Large intestine (tissue), 3 donors: ENCODE measurements around the gene DNAH9. TPM values are rescaled to one million over a fixed set of nuclear protein-coding genes. Genes with fewer than 3 reads are reported as not detected.

Experiments used
- DNase-seq, 2 donors: peaks; one replicate each; pipeline versions ENCODE4 v3.0.0 to v3.0.0-alpha.2; 2013
- H3K27ac ChIP-seq: one replicate; pipeline ENCODE4 v1.5.1; 2013; ENCODE audit warnings: low read length
- H3K27me3 ChIP-seq: 2 replicates; pipeline ENCODE4 v1.6.1; 2013; ENCODE audit warnings: low read length; ENCODE audit not compliant: control insufficient read depth, insufficient read depth
- H3K36me3 ChIP-seq: 2 replicates; pipeline ENCODE4 v1.6.1; 2013; ENCODE audit warnings: low read length; ENCODE audit not compliant: control insufficient read depth, insufficient read depth
- H3K4me1 ChIP-seq: one replicate; pipeline ENCODE4 v1.6.1; 2013; ENCODE audit warnings: low read length; ENCODE audit not compliant: control insufficient read depth, insufficient read depth
- H3K4me3 ChIP-seq: one replicate; pipeline ENCODE4 v1.5.1; 2013; ENCODE audit warnings: low read length
- H3K9me3 ChIP-seq: one replicate; pipeline ENCODE4 v1.6.1; 2013; ENCODE audit warnings: mild to moderate bottlenecking, low read depth, low read length, moderate library complexity; ENCODE audit not compliant: control insufficient read depth
- WGBS: methylation state at CpG from one replicate; pipeline ENCODE4 v1.1.5; 2013; ENCODE audit warnings: low lambda C conversion rate; ENCODE audit not compliant: insufficient coverage; 5-methylcytosine and 5-hydroxymethylcytosine counted together
- polyA plus RNA-seq: library from polyadenylated mRNA; unstranded; fragments of 120-200 nt; gene quantifications from one replicate; pipeline ENCODE4 v1.2.1, GENCODE V29; 2013

The DNAH9 gene
- polyA plus RNA-seq, 1 donor: 0.28 TPM

DNA sequence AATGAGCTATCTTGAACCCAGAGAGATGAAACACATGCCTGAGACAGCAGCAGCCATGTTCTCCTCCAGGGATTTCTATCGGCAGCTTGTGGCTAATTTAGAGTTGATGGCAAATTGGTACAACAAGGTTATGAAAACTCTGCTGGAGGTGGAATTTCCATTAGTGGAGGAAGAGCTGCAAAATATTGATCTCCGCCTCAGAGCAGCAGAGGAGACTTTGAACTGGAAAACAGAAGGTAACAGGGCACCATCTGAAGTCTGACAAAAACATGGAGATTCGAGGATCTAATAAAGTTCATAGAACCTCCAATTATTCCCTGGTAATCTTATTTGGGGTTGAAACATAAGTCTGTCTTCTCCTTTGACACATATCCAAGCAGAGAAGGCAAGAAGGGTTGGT lies 52.8 kb downstream of the DNAH9 start:
- Histone ChIP-seq H3K4me3 (no peak overlapping the region), H3K27me3 (no peaks in the 10 kb centered on the region), H3K4me1 (no peaks in the 10 kb centered on the region), H3K27ac (no peak overlapping the region), H3K9me3 (no peaks in the 10 kb centered on the region), H3K36me3 (no peaks in the 10 kb centered on the region)
- no peak for DNase-seq
- 100% methylated on average over 2 of the region's 3 CpGs for WGBS

DNA sequence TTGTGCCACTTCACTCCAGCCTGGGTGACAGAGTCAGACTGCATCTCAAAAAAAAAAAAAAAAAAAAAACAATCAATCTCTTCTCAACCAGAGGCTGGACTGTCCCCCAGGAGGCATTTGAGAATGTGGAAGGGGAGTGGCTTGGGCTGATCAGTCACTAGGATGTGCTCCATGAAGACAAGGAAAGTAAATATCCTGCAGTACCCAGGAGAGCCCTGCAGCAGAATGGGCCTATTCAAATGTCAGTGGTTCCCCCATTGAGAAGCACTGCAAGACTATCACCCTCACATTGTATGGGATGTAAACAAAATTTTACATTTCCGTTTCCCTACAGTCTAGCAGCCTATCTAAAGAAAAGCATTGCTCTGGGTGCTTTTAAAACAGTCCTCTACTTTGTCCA lies 70.3 kb downstream of the DNAH9 start:
- H3K27me3 ChIP-seq: no peaks in the 10 kb centered on the region
- H3K4me3 ChIP-seq: no peak overlapping the region
- 33% methylated on average over 1 of the region's 1 CpG for WGBS
- no peak for DNase-seq
- peaks cover 2% of the 10 kb centered on the region for H3K9me3 ChIP-seq
- no peaks in the 10 kb centered on the region for H3K36me3 ChIP-seq
- no peak overlapping the region for H3K27ac ChIP-seq
- H3K4me1 ChIP-seq: no peaks in the 10 kb centered on the region

DNA sequence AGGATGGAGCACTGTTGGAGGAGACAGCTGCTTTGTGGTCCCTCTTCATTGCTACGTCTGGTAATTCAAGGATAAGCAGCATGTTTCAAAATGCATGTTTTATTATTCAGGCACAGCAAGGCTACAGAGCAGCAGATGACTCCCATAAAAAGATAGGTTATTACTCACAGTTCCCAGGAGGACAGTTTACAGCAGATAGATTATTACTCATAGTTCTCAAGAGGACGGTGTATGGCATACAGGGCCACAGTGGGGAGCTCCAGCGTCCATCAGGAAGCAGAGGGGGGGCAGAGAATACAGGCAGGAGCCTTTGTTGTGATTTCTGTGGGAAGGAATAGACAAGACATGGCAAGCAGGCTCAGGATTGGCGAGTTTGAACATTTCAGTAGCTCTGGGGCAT lies 72.9 kb downstream of the DNAH9 start:
- DNase-seq: no peak
- WGBS: no CpG with 5 or more reads among the region's 4 CpGs
- Histone ChIP-seq H3K27ac (no peak overlapping the region), H3K9me3 (no peaks in the 10 kb centered on the region), H3K36me3 (no peaks in the 10 kb centered on the region), H3K4me1 (no peaks in the 10 kb centered on the region), H3K4me3 (no peak overlapping the region), H3K27me3 (no peaks in the 10 kb centered on the region)

DNA sequence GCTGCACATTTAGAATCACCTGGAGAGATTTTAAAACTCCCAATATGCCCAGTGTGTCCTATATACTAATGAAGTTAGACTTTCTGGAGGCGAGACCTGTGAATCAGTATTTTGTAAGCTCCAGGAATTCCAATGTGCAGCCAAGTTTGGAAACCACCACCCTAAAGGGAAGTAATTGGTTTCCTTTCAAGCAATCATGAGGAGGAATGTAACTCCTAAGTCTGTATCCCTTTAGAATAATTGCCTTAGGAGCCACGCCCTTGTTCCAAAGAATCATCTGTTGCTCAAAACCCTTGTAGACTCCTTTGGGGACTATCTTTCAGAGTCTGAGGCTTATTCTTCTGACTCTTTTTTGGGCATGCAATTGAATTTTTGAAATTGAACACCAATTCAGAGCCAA lies 84.4 kb downstream of the DNAH9 start:
- H3K9me3 ChIP-seq: no peaks in the 10 kb centered on the region
- no peak for DNase-seq
- H3K4me3 ChIP-seq: no peak overlapping the region
- H3K4me1 ChIP-seq: no peaks in the 10 kb centered on the region
- no CpG with 5 or more reads among the region's 2 CpGs for WGBS
- H3K27me3 ChIP-seq: no peaks in the 10 kb centered on the region
- no peaks in the 10 kb centered on the region for H3K36me3 ChIP-seq
- no peak overlapping the region for H3K27ac ChIP-seq

DNA sequence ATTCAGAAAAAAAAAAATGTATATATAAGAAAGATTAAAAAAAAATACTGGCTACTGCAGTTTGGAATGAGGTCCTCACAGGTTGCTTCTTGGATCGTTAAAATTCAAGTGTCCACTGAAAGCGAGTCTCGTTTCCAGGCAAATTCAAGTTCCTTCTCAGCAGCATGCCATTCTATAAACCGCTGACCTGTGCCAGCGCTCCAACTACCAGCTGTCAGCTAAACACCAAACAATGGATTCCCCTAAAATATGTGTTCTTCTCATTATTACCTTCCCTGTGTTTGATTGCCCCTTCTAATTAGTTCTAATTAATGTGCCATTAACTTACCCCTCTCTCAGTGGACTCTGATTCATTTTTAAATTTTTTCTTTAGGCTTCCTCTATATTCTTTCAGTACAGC lies 92.4 kb downstream of the DNAH9 start:
- H3K4me1 ChIP-seq: no peaks in the 10 kb centered on the region
- H3K4me3 ChIP-seq: no peak overlapping the region
- no peak overlapping the region for H3K27ac ChIP-seq
- DNase-seq: no peak
- WGBS: 100% methylated on average over 1 of the region's 5 CpGs
- H3K36me3 ChIP-seq: no peaks in the 10 kb centered on the region
- H3K9me3 ChIP-seq: no peaks in the 10 kb centered on the region
- H3K27me3 ChIP-seq: no peaks in the 10 kb centered on the region

- no peaks in the 10 kb centered on the region for H3K27me3 ChIP-seq
- H3K9me3 ChIP-seq: no peaks in the 10 kb centered on the region
- H3K4me1 ChIP-seq: no peaks in the 10 kb centered on the region
- DNase-seq: no peak
- H3K4me3 ChIP-seq: no peak overlapping the region
- 90% methylated on average over 2 of the region's 9 CpGs for WGBS
- no peaks in the 10 kb centered on the region for H3K36me3 ChIP-seq
- H3K27ac ChIP-seq: no peak overlapping the region
Observed at GRCh38 chr17:11692688-11693087, 94.4 kb downstream of the DNAH9 start.

- Histone ChIP-seq H3K4me3 (no peak overlapping the region), H3K27me3 (no peaks in the 10 kb centered on the region), H3K4me1 (no peaks in the 10 kb centered on the region), H3K9me3 (no peaks in the 10 kb centered on the region), H3K36me3 (no peaks in the 10 kb centered on the region), H3K27ac (no peak overlapping the region)
- WGBS: 100% methylated on average over 2 of the region's 11 CpGs
- DNase-seq: no peak
Observed at GRCh38 chr17:11693284-11693683, 95.0 kb downstream of the DNAH9 start.

GRCh38 chr17:11700668-11701067 lies 102.4 kb downstream of the DNAH9 start:
- H3K27me3 ChIP-seq: no peaks in the 10 kb centered on the region
- no peaks in the 10 kb centered on the region for H3K9me3 ChIP-seq
- peaks cover 3% of the 10 kb centered on the region for H3K4me1 ChIP-seq
- DNase-seq: no peak
- H3K36me3 ChIP-seq: no peaks in the 10 kb centered on the region
- no peak overlapping the region for H3K4me3 ChIP-seq
- 60% methylated on average over 1 of the region's 3 CpGs for WGBS
- no peak overlapping the region for H3K27ac ChIP-seq

DNA sequence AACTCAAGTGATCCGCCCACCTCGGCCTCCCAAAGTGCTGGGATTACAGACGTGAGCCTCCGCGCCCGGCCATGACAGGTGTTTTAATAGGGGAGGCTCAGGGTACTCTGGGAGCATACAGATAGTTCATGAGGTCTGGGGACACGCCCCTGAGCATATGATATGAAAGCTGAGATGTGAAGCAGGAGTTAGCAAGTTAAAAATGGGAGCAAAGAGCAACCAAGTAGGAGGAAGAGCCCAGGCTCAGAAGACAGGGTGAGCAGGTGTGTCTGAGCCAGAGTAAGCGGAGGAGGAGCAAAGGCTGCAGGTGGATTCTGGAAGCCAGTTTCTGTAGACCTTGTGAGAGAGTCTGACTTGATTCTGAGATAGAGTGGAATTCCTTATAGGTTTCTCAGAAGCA lies 103.6 kb downstream of the DNAH9 start:
- peak; percentile 52 to 69 for DNase-seq
- 83% methylated on average over 1 of the region's 8 CpGs for WGBS

DNA sequence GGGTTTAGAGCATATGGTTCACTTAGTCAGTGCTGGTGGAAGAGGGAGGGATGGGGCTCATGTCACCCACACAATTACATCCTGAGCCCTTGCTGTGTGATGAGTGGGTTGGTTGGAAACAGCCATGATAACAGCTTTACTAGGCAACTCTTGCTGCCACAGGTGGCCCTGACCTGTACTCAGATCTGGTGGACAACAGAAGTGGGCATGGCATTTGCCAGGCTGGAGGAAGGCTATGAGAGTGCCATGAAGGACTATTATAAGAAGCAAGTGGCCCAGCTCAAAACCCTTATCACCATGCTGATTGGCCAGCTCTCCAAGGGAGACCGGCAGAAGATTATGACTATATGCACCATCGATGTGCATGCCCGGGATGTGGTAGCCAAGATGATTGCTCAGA lies 105.8 kb downstream of the DNAH9 start:
- no CpG with 5 or more reads among the region's 3 CpGs for WGBS
- Histone ChIP-seq H3K36me3 (no peaks in the 10 kb centered on the region), H3K4me1 (peaks cover 3% of the 10 kb centered on the region), H3K9me3 (no peaks in the 10 kb centered on the region), H3K27ac (no peak overlapping the region), H3K4me3 (no peak overlapping the region), H3K27me3 (no peaks in the 10 kb centered on the region)
- DNase-seq: no peak

More for the DNA sequence above, 103.6 kb downstream of the DNAH9 start:
- Histone ChIP-seq H3K27ac (no peak overlapping the region), H3K4me3 (no peak overlapping the region), H3K36me3 (no peaks in the 10 kb centered on the region), H3K27me3 (no peaks in the 10 kb centered on the region), H3K4me1 (peaks cover 3% of the 10 kb centered on the region), H3K9me3 (no peaks in the 10 kb centered on the region)

GRCh38 chr17:11705111-11705510 lies 106.8 kb downstream of the DNAH9 start:
- Histone ChIP-seq H3K27me3 (no peaks in the 10 kb centered on the region), H3K27ac (peak overlapping the region; percentile 32), H3K9me3 (no peaks in the 10 kb centered on the region), H3K36me3 (no peaks in the 10 kb centered on the region), H3K4me1 (peaks cover 3% of the 10 kb centered on the region), H3K4me3 (no peak overlapping the region)
- no CpG with 5 or more reads among the region's 3 CpGs for WGBS
- DNase-seq: peak; percentile 86 to 92
